Umbilical cord (tissue), 2 donors: ENCODE results near the gene MAP7D2. TPM values are rescaled to one million over a fixed set of nuclear protein-coding genes. Genes with fewer than 3 reads are reported as not detected.

Source experiments
- DNase-seq: peaks from one replicate; pipeline ENCODE4 v3.0.0-alpha.2; 2015; ENCODE audit warnings: low spot score
- total RNA-seq: library from RNA; depleted of rRNA; stranded (reverse); fragments of >200 nt; gene quantifications from one replicate; pipeline ENCODE4 v1.2.3, GENCODE V29; 2014; ENCODE audit warnings: low replicate concordance; ENCODE audit not compliant: insufficient read depth

The MAP7D2 gene
- total RNA-seq, 1 donor from 2014 or later = 0.24 TPM

- DNase-seq = no peak
Observed at GRCh38 chrX:20046223-20046622, 70.5 kb downstream of the MAP7D2 start.

GRCh38 chrX:20042221-20042620 lies 74.5 kb downstream of the MAP7D2 start:
- DNase-seq = no peak

- no peak for DNase-seq
Observed at GRCh38 chrX:20038966-20039365, 77.7 kb downstream of the MAP7D2 start.

GRCh38 chrX:20037186-20037585 lies 79.5 kb downstream of the MAP7D2 start:
- DNase-seq = no peak

- no peak for DNase-seq
Observed at GRCh38 chrX:20032201-20032600, 84.5 kb downstream of the MAP7D2 start.

- DNase-seq = peak; percentile 13
Observed at GRCh38 chrX:20029728-20030127, 87.0 kb downstream of the MAP7D2 start.

GRCh38 chrX:20028588-20028987 lies 88.1 kb downstream of the MAP7D2 start:
- DNase-seq = no peak

GRCh38 chrX:20026278-20026677 lies 90.4 kb downstream of the MAP7D2 start:
- DNase-seq = peak; percentile 2

- no peak for DNase-seq
Observed at GRCh38 chrX:20019672-20020365, 96.9 kb downstream of the MAP7D2 start.

- no peak for DNase-seq
Observed at GRCh38 chrX:20016616-20016945, 100.1 kb downstream of the MAP7D2 start.

GRCh38 chrX:20015945-20016615 lies 100.6 kb downstream of the MAP7D2 start:
- DNase-seq = peak; percentile 3

- DNase-seq = no peak
Observed at GRCh38 chrX:20015422-20015821, 101.3 kb downstream of the MAP7D2 start.

- no peak for DNase-seq
Observed at GRCh38 chrX:20011608-20012007, 105.1 kb downstream of the MAP7D2 start.

- DNase-seq = no peak
Observed at GRCh38 chrX:20007962-20008622, 108.6 kb downstream of the MAP7D2 start.

GRCh38 chrX:20005883-20006282 lies 110.8 kb downstream of the MAP7D2 start:
- DNase-seq = no peak

GRCh38 chrX:20001588-20001987 lies 115.1 kb downstream of the MAP7D2 start:
- no peak for DNase-seq

GRCh38 chrX:19991350-19991718 lies 125.4 kb downstream of the MAP7D2 start:
- DNase-seq = no peak

- peak; percentile 88 for DNase-seq
Observed at GRCh38 chrX:19990556-19991349, 126.0 kb downstream of the MAP7D2 start, which contains the start of gene BCLAF3. Gene BCLAF3, minus strand, starts transcription at chrX:19991061. Its CDS starts 20,797 bp downstream, at chrX:19970264.

GRCh38 chrX:19990151-19990555 lies 126.6 kb downstream of the MAP7D2 start:
- peak; percentile 2 for DNase-seq

- DNase-seq = no peak
Observed at GRCh38 chrX:19987856-19988255, 128.9 kb downstream of the MAP7D2 start.

GRCh38 chrX:19986531-19986930 lies 130.2 kb downstream of the MAP7D2 start:
- no peak for DNase-seq

GRCh38 chrX:19981947-19982346 lies 134.8 kb downstream of the MAP7D2 start:
- no peak for DNase-seq
